Right hindlimb (tissue), 1 donor: ENCODE data around the gene PDK3.

Experiments used
- DNase-seq: peaks from one replicate; pipeline ENCODE4 v3.0.0-alpha.2; 2018

Gene PDK3

DNA sequence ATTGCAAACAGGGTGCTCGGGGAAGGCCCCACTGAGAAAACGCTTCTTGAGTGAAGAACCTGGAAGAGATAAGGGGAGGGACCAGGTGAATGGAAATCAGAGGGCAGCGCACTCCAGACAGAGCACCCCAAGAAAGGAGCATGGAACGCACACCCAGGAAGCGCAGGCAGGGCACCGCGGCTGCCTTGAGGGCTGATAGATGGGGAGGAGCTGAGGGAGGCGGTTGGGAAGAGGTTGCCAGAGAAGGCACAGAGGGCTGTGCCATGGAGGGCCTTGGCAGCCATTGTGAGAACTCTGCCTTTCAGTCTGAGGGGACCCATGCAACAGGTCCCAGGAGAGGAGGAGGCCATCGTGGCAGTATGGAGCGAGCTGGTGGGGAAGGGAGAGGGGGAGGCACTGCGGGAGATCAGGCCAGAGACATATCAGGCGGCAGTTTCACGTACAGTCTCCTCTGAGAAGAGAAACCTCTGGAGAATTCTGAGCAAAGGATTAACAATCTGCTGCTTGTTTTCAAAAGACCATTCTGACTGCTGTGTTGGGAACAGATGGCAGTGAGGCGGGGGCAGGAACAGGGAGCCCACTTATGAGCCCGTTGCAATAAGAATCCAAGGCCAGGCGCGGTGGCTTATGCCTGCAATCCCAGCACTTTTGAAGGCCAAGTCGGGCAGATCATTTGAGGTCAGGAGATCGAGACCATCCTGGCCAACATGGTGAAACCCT lies 98.4 kb downstream of the PDK3 start:
- no peak for DNase-seq

GRCh38 chrX:24566240-24566639 lies 101.2 kb downstream of the PDK3 start:
- DNase-seq: no peak

DNA sequence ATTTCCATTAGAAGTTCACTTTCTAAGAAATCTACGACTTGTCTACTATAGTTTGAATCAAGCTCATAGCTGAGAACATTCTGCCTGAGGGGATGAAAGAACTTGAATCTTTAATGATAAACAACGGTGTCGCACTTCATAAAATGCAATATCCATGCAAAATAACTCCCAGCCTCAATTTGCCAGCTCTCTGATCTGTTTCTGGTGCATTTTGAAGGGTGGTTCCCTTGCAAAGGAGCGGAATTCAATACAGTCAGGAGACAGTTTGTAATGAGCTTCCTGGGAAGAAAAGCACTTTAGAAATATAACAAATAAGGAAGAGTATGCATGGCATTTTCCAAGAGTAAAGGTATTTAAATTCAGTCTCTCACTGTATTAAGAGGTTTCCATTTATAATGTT lies 102.1 kb downstream of the PDK3 start:
- no peak for DNase-seq

- no peak for DNase-seq
Measured at GRCh38 chrX:24574743-24575142, 109.7 kb downstream of the PDK3 start.

DNA sequence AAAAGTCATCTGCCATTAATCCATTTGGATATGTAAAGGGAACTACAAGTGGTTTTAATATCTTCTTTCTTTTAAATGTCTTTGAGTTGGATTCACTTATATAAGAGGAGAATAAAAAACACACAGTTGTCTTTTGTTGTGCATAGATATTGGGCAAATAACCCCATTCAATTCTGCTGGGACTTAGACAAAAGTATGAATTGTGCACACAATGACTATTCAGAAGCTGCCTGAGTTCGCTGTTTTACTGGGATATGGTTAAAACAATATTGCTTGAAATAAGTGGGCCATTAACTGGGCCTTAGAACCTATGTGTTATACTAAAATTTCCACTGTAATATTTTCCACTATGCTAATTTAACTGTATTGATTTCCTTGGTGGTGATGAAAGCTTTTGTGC lies 110.4 kb downstream of the PDK3 start:
- DNase-seq: no peak

GRCh38 chrX:24577091-24577490 lies 112.0 kb downstream of the PDK3 start:
- no peak for DNase-seq
